DMS53 treated with DMSO at 0.1 percent for 48 hours (cell line): Measurements from ENCODE around the gene IRX1.

ENCODE experiments used
- DNase-seq: peaks from one replicate; lab custom pipeline; 2025; ENCODE audit not compliant: unreplicated experiment; lab: John Stamatoyannopoulos, UW

IRX1 gene

GRCh38 chr5:3600106-3601060 lies 4.8 kb downstream of the IRX1 start:
- no peak for DNase-seq

GRCh38 chr5:3601061-3601710 lies 5.6 kb downstream of the IRX1 start:
- DNase-seq: no peak

GRCh38 chr5:3601911-3602782 lies 6.5 kb downstream of the IRX1 start:
- no peak for DNase-seq

GRCh38 chr5:3602785-3603502 lies 7.3 kb downstream of the IRX1 start:
- no peak for DNase-seq

- DNase-seq: no peak
Measured at GRCh38 chr5:3604501-3604900, 8.9 kb downstream of the IRX1 start.

- no peak for DNase-seq
Measured at GRCh38 chr5:3605298-3606010, 9.8 kb downstream of the IRX1 start.

GRCh38 chr5:3606121-3606831 lies 10.6 kb downstream of the IRX1 start:
- DNase-seq: no peak

- no peak for DNase-seq
Measured at GRCh38 chr5:3607541-3608181, 12.0 kb downstream of the IRX1 start.

GRCh38 chr5:3609120-3609681 lies 13.6 kb downstream of the IRX1 start:
- no peak for DNase-seq

- no peak for DNase-seq
Measured at GRCh38 chr5:3612591-3613042, 17.0 kb downstream of the IRX1 start.

GRCh38 chr5:3613726-3614125 lies 18.1 kb downstream of the IRX1 start:
- DNase-seq: no peak

- DNase-seq: no peak
Measured at GRCh38 chr5:3615217-3615616, 19.6 kb downstream of the IRX1 start.

- no peak for DNase-seq
Measured at GRCh38 chr5:3615829-3616228, 20.2 kb downstream of the IRX1 start.

- no peak for DNase-seq
Measured at GRCh38 chr5:3619579-3619978, 23.9 kb downstream of the IRX1 start.

GRCh38 chr5:3622961-3623360 lies 27.3 kb downstream of the IRX1 start:
- DNase-seq: no peak

- DNase-seq: no peak
Measured at GRCh38 chr5:3625626-3626025, 30.0 kb downstream of the IRX1 start.

- no peak for DNase-seq
Measured at GRCh38 chr5:3634061-3634460, 38.4 kb downstream of the IRX1 start.

- no peak for DNase-seq
Measured at GRCh38 chr5:3639175-3639574, 43.5 kb downstream of the IRX1 start.

GRCh38 chr5:3642231-3642630 lies 46.6 kb downstream of the IRX1 start:
- no peak for DNase-seq
